IPS-NIHi11 (cell line): ENCODE data around the gene CDK15.
"Not testable (repeated sequence)": the region's sequence is repeated elsewhere in the genome, so short reads cannot be mapped to it uniquely, and the experiment has no call there.

Source experiments
- DNase-seq: peaks from one replicate; pipeline ENCODE4 v3.0.0; 2012; ENCODE audit warnings: mixed read lengths, low spot score

CDK15 gene

GRCh38 chr2:201790291-201790690, 16.0 kb upstream of the CDK15 start:
- DNase-seq, result no peak

- no peak for DNase-seq
Measured at GRCh38 chr2:201790989-201791388, 15.3 kb upstream of the CDK15 start.

- DNase-seq, result no peak
Measured at GRCh38 chr2:201793631-201794030, 12.7 kb upstream of the CDK15 start.

- no peak for DNase-seq
Measured at GRCh38 chr2:201794294-201794693, 12.0 kb upstream of the CDK15 start.

- peak; percentile 80 for DNase-seq
Measured at GRCh38 chr2:201795607-201796477, 10.5 kb upstream of the CDK15 start.

- no peak for DNase-seq
Measured at GRCh38 chr2:201796478-201796865, 9.9 kb upstream of the CDK15 start.

- DNase-seq, result no peak
Measured at GRCh38 chr2:201797175-201797840, 9.0 kb upstream of the CDK15 start.

GRCh38 chr2:201798252-201798913, 8.0 kb upstream of the CDK15 start:
- DNase-seq, result no peak

GRCh38 chr2:201798914-201799285, 7.4 kb upstream of the CDK15 start:
- peak; percentile 22 for DNase-seq

- peak; percentile 23 for DNase-seq
Measured at GRCh38 chr2:201807452-201807999, 1.2 kb downstream of the CDK15 start.

GRCh38 chr2:201808027-201808426, 1.7 kb downstream of the CDK15 start:
- DNase-seq, result peak; percentile 20

- DNase-seq, result no peak
Measured at GRCh38 chr2:201809633-201810032, 3.3 kb downstream of the CDK15 start.

GRCh38 chr2:201810604-201811003, 4.3 kb downstream of the CDK15 start:
- not testable (repeated sequence) for DNase-seq

GRCh38 chr2:201813996-201814760, 7.8 kb downstream of the CDK15 start:
- no peak for DNase-seq

GRCh38 chr2:201816657-201817575, 10.6 kb downstream of the CDK15 start:
- DNase-seq, result no peak

GRCh38 chr2:201820383-201821007, 14.2 kb downstream of the CDK15 start:
- no peak for DNase-seq

- peak; percentile 44 for DNase-seq
Measured at GRCh38 chr2:201821080-201821479, 14.7 kb downstream of the CDK15 start.

GRCh38 chr2:201824212-201824611, 17.9 kb downstream of the CDK15 start:
- no peak for DNase-seq

- no peak for DNase-seq
Measured at GRCh38 chr2:201827621-201828020, 21.3 kb downstream of the CDK15 start.

- no peak for DNase-seq
Measured at GRCh38 chr2:201828220-201828619, 21.9 kb downstream of the CDK15 start.
